WI38 (cell line): Measurements from ENCODE around the gene CA11.

Source experiments
- H3K4me3 ChIP-seq: 2 replicates; pipeline ENCODE4 v1.5.1; 2011; ENCODE audit warnings: low read depth, mild to moderate bottlenecking, control low read depth, low read length
- CTCF ChIP-seq: IDR thresholded peaks from 2 replicates; pipeline ENCODE4 v1.5.1; 2012; ENCODE audit warnings: low read depth, mild to moderate bottlenecking, control low read depth, low read length

The CA11 gene

DNA sequence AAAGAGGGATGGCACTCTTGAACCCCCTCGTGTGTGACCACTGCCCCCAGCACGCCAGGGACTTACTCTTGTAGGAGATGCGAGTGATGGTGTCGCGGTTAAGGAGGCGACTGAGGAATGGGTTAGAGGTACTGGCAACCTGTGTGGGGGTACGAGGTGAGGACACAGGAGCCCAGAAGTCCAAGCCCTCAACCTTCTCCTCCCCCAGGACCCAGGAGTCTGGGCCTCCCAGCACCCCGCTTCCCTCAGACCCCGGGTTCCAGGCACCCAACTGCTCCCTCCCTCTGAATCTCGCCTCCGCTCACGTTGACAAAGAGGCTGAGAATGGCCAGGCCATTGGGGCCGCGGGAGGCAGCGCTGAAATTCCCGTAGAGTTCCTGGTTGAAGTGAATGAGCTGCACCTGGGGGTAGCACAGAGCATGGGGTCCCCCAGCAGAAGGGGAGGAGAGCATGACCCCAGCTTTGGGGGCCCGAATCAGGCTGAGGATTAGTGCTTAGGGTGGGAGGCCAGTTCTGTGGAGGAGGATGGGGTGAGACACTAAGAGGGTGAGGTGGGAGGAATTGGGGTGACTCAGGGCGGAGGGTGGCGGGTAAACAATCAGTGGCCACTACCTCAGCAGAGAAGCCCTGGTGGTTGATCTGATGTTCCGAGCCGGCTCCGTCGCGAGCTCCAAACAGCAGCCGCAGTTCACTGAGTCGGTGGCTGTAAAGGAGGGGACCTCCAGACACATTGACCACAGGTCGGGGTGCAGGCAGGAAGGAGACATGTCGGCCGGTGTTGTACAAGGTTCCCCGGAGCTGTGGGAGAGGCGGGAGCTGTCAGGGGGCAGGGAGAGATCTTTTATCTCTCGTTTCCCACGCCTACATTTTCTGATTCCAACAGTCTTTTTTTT, 6.3 kb downstream of the CA11 start:
- no peak for TF ChIP-seq CTCF
- no peak overlapping the region for H3K4me3 ChIP-seq

DNA sequence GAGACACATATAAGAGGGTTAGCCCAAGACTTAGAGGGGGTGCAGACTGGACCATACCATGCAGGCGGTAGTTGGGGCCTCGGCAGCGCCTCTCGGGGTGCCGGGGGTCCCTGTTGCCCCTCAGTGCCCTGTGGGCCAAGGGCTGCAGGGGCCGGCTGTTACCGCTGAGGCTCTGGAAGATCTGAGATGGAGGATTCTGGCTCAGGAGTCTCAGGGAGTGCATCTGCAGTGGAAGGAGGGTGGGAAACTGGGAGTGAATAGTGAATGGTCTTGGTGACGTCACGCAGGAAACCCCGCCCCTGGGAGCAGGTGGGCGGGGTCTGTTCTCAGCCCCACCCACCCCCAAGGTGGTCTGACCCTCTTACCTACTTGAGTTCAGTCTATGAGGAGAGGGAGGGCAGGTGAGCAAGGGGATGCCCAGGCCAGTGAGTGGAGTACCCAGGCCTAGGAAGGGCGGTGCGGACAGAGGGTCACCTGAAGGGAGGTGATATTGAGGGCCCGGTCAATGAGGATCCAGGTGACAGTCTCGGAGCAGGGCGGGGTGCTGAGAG, 7.1 kb downstream of the CA11 start:
- TF ChIP-seq CTCF: no peak
- no peak overlapping the region for H3K4me3 ChIP-seq

- peak overlapping the region; percentile 59 for H3K4me3 ChIP-seq
- TF ChIP-seq CTCF: no peak
Observed at GRCh38 chr19:48637948-48638830, 7.8 kb downstream of the CA11 start.

- peak overlapping the region; percentile 59 for H3K4me3 ChIP-seq
- TF ChIP-seq CTCF: no peak
Observed at GRCh38 chr19:48637449-48637947, 8.5 kb downstream of the CA11 start.

GRCh38 chr19:48636859-48637448, 9.0 kb downstream of the CA11 start, which contains the start of gene DBP:
DBP (minus strand) TSS chr19:48637379; CDS start chr19:48636994, 385 bp downstream.
- TF ChIP-seq CTCF: 0 out of 2 replicates have a peak, but pooled peaks have one; percentile 14
- H3K4me3 ChIP-seq: peak within 1 kb of the TSS; percentile 59

GRCh38 chr19:48635966-48636858, 9.8 kb downstream of the CA11 start:
- peak overlapping the region; percentile 58 for H3K4me3 ChIP-seq
- no peak for TF ChIP-seq CTCF
